DND-41 (cell line): ENCODE results near the gene SRSF9.

ENCODE experiments used
- EZH2 ChIP-seq: IDR thresholded peaks from 3 replicates; pipeline ENCODE4 v1.6.1; 2012; ENCODE audit warnings: borderline replicate concordance, low read depth, mild to moderate bottlenecking, moderate library complexity, low read length, inconsistent platforms; ENCODE audit not compliant: severe bottlenecking
- TF ChIP-seq, protein P1 (sequence below): IDR thresholded peaks from 2 replicates; pipeline ENCODE4 v1.5.1; 2012; ENCODE audit warnings: borderline replicate concordance, low read length, moderate library complexity, mild to moderate bottlenecking; ENCODE audit not compliant: poor library complexity, severe bottlenecking; ENCODE audit errors: extremely low read depth

DNA sequence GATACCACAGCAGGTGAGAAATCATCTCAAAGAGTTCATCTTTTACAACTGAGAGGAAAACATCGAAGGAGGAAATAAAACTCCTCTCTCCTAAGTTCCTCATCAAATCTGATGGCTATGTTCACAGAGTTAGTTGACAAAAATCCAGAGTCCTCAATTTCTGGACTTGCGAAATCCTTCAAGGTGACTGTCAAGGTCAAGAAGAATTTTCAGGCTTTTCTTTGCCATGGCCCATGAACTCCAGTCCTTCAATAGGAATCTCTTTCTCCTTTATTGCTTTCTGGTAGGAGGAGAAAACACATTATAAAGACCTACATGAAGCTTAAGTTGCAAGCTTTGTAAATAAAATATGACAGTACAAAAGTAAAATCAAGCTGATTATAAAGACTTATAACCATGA, 24.9 kb downstream of the SRSF9 start:
- TF ChIP-seq EZH2: no peak
- TF ChIP-seq, protein P1, sequence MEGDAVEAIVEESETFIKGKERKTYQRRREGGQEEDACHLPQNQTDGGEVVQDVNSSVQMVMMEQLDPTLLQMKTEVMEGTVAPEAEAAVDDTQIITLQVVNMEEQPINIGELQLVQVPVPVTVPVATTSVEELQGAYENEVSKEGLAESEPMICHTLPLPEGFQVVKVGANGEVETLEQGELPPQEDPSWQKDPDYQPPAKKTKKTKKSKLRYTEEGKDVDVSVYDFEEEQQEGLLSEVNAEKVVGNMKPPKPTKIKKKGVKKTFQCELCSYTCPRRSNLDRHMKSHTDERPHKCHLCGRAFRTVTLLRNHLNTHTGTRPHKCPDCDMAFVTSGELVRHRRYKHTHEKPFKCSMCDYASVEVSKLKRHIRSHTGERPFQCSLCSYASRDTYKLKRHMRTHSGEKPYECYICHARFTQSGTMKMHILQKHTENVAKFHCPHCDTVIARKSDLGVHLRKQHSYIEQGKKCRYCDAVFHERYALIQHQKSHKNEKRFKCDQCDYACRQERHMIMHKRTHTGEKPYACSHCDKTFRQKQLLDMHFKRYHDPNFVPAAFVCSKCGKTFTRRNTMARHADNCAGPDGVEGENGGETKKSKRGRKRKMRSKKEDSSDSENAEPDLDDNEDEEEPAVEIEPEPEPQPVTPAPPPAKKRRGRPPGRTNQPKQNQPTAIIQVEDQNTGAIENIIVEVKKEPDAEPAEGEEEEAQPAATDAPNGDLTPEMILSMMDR: no peak
